ENCODE results near the gene CNRIP1.

GRCh38 chr2:68318914-68319397 lies 793 bp downstream of the CNRIP1 start:
- no peak for TF ChIP-seq CTCF (IDR thresholded peaks at IDR 0.05)
- no peak for TF ChIP-seq POLR2A (IDR thresholded peaks at IDR 0.05)
- TF ChIP-seq EP300 (IDR thresholded peaks at IDR 0.05): no peak

Measured in gastroesophageal sphincter (tissue), 3 donors.